Gastroesophageal sphincter (tissue), 4 donors: ENCODE data around the gene PRR23E. TPM values are rescaled to one million over a fixed set of nuclear protein-coding genes. Genes with fewer than 3 reads are reported as not detected.
A peak's percentile ranks its signal among the peaks of the same experiment; 100 is the strongest.

Source experiments
- ATAC-seq: fragments of 150-250 bp; one replicate; pipeline ENCODE4 v1.9.1; 2016; ENCODE audit warnings: mild to moderate bottlenecking, moderate library complexity
- H3K27ac ChIP-seq, 4 donors: fragments of 200-600 bp; sonication (generic) in 3 of 4; 1 replicate in 3 of 4; 2 replicates in 1 of 4; pipeline ENCODE4 v1.5.1; 2016 to 2019
- H3K27me3 ChIP-seq: fragments of 200-600 bp; sonication (generic); one replicate; pipeline ENCODE4 v1.5.1; 2019
- H3K36me3 ChIP-seq, 2 donors: fragments of 200-600 bp; sonication (generic); one replicate each; pipeline ENCODE4 v1.5.1; 2019; ENCODE audit warnings: control low read depth in 1 of 2
- H3K4me1 ChIP-seq, 3 donors: fragments of 200-600 bp; sonication (generic); 1 replicate in 2 of 3; 2 replicates in 1 of 3; pipeline ENCODE4 v1.5.1; 2016 to 2019; ENCODE audit warnings: control low read depth in 2 of 3
- H3K4me3 ChIP-seq, 2 donors: fragments of 200-600 bp; sonication (generic); one replicate each; pipeline ENCODE4 v1.5.1; 2019; ENCODE audit warnings: mild to moderate bottlenecking in 1 of 2, moderate library complexity in 1 of 2
- H3K9me3 ChIP-seq, 3 donors: fragments of 200-600 bp; sonication (generic); one replicate each; pipeline ENCODE4 v1.5.1; 2017 to 2019; ENCODE audit warnings: control low read depth in 2 of 3
- EP300 ChIP-seq: sonication (generic); formaldehyde crosslinking; IDR thresholded peaks from one replicate; pipeline ENCODE4 v1.6.1; 2017; ENCODE audit warnings: antibody characterized with exemption, mild to moderate bottlenecking
- POLR2A ChIP-seq, 2 donors: fragments of 450-650 bp; IDR thresholded peaks; one replicate each; pipeline ENCODE4 v1.6.1; 2017; ENCODE audit warnings: antibody characterized with exemption in 2 of 2, mild to moderate bottlenecking in 2 of 2, moderate library complexity in 1 of 2
- POLR2AphosphoS5 ChIP-seq: sonication (generic); formaldehyde crosslinking; IDR thresholded peaks from one replicate; pipeline ENCODE4 v1.6.1; 2017; ENCODE audit warnings: antibody characterized with exemption
- WGBS, 2 donors: methylation state at CpG; one replicate each; pipeline ENCODE4 v1.1.5; 2018; ENCODE audit warnings: low coverage in 1 of 2; 5-methylcytosine and 5-hydroxymethylcytosine counted together
- total RNA-seq, 4 donors: library from RNA; depleted of rRNA; stranded (reverse); fragments of >200 nt; gene quantifications; one replicate each; pipeline ENCODE4 v1.1.0, GENCODE V29; 2016
- TF ChIP-seq, protein P1 (sequence below), 4 experiments: fragments of 200-600 bp in 2 of 4; fragments of 450-650 bp in 2 of 4; sonication (generic) in 1 of 4; IDR thresholded peaks; one replicate each; pipeline ENCODE4 v1.5.1; 2017 to 2019; ENCODE audit warnings: antibody characterized with exemption in 4 of 4, mild to moderate bottlenecking in 2 of 4, moderate library complexity in 2 of 4

PRR23E gene
- total RNA-seq, 4 donors from 2014 or later = not detected

- no peak for TF ChIP-seq EP300
- TF ChIP-seq POLR2A (IDR thresholded peaks at IDR 0.05) = no peak
- TF ChIP-seq, protein P1, sequence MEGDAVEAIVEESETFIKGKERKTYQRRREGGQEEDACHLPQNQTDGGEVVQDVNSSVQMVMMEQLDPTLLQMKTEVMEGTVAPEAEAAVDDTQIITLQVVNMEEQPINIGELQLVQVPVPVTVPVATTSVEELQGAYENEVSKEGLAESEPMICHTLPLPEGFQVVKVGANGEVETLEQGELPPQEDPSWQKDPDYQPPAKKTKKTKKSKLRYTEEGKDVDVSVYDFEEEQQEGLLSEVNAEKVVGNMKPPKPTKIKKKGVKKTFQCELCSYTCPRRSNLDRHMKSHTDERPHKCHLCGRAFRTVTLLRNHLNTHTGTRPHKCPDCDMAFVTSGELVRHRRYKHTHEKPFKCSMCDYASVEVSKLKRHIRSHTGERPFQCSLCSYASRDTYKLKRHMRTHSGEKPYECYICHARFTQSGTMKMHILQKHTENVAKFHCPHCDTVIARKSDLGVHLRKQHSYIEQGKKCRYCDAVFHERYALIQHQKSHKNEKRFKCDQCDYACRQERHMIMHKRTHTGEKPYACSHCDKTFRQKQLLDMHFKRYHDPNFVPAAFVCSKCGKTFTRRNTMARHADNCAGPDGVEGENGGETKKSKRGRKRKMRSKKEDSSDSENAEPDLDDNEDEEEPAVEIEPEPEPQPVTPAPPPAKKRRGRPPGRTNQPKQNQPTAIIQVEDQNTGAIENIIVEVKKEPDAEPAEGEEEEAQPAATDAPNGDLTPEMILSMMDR (IDR thresholded peaks at IDR 0.05) = no peak
- no peak for TF ChIP-seq POLR2AphosphoS5
- ATAC-seq = no peak
- H3K4me1 ChIP-seq = no peaks in the 10 kb centered on the region
- no peaks in the 10 kb centered on the region for H3K36me3 ChIP-seq
- 67 to 69% methylated on average over 1 to 5 of the region's 15 CpGs for WGBS, 2 donors
- H3K27ac ChIP-seq = no peak overlapping the region
- H3K27me3 ChIP-seq = peaks cover 55% of the 10 kb centered on the region
- peaks cover 0 to 12% (median 0%) of the 10 kb centered on the region in 3 donors for H3K9me3 ChIP-seq
- H3K4me3 ChIP-seq = no peak overlapping the region
Observed at GRCh38 chr3:127206611-127207516, 13.9 kb downstream of the PRR23E start.

GRCh38 chr3:127207727-127208482 is 15.0 kb downstream of the PRR23E start:
- TF ChIP-seq POLR2A (IDR thresholded peaks at IDR 0.05) (no peak), EP300 (no peak), POLR2AphosphoS5 (no peak)
- TF ChIP-seq, protein P1 (IDR thresholded peaks at IDR 0.05) = no peak
- Histone ChIP-seq H3K4me3 (no peak overlapping the region), H3K27ac (no peak overlapping the region), H3K4me1 (no peaks in the 10 kb centered on the region), H3K27me3 (peaks cover 63% of the 10 kb centered on the region), H3K9me3 (peaks cover 0 to 2% (median 0%) of the 10 kb centered on the region in 3 donors), H3K36me3 (no peaks in the 10 kb centered on the region)
- WGBS, 2 donors = 63 to 100% methylated on average over 2 of the region's 8 CpGs
- no peak for ATAC-seq

GRCh38 chr3:127208483-127209100 is 15.7 kb downstream of the PRR23E start:
- TF ChIP-seq, protein P1 (IDR thresholded peaks at IDR 0.05) = no peak
- TF ChIP-seq EP300 (no peak), POLR2A (IDR thresholded peaks at IDR 0.05) (no peak), POLR2AphosphoS5 (no peak)
- Histone ChIP-seq H3K27me3 (peaks cover 70% of the 10 kb centered on the region), H3K36me3 (no peaks in the 10 kb centered on the region), H3K9me3 (no peaks in the 10 kb centered on the region), H3K4me3 (no peak overlapping the region), H3K27ac (no peak overlapping the region), H3K4me1 (no peaks in the 10 kb centered on the region)
- peak; percentile 3 for ATAC-seq
- 77 to 92% methylated on average over 2 of the region's 14 CpGs for WGBS, 2 donors

DNA sequence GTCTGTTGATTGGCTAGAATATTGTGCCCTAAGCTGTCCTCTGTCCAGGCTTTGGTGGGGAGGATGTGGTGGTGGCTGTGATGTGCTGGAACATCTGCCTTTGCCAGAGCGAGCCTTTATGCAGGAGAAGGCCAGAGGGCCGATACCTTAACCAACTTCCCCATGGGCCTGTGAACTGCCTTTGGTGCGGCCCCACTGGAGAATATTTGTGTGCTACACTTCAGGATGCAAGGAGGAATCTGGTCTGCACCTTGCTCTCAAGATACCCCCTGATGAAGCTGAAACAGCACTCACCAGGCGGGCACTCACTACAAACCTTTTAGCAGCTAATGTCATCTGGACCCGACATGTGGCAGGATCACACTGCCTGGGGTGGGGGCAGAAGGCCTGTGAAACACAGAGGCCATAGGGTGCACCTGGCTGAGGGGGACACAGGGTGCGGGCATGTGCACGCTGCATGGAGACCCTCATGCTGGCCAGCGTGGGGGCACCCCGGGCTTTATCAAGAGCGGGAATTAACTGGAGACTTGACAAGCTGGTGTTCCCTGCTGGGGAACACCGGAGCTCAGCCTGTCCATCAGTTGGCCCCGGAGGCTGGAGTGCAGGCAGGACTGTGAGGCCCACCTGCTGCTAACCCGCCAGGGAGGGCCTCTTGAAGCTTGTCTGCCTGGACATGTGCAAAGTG is 16.4 kb downstream of the PRR23E start:
- no peak for ATAC-seq
- no peaks in the 10 kb centered on the region for H3K9me3 ChIP-seq
- TF ChIP-seq POLR2A (IDR thresholded peaks at IDR 0.05) = no peak
- TF ChIP-seq POLR2AphosphoS5 = no peak
- TF ChIP-seq, protein P1 (IDR thresholded peaks at IDR 0.05) = no peak
- no peak for TF ChIP-seq EP300
- no peak overlapping the region for H3K27ac ChIP-seq
- H3K4me1 ChIP-seq = no peaks in the 10 kb centered on the region
- H3K4me3 ChIP-seq = no peak overlapping the region
- 85 to 90% methylated on average over 7 to 10 of the region's 13 CpGs for WGBS, 2 donors
- no peaks in the 10 kb centered on the region for H3K36me3 ChIP-seq
- peaks cover 77% of the 10 kb centered on the region for H3K27me3 ChIP-seq
